IMR-90 (cell line): ENCODE data around the gene GABRB2. TPM values are rescaled to one million over a fixed set of nuclear protein-coding genes. Genes with fewer than 3 reads are reported as not detected.

Experiments used
- ATAC-seq: fragments of 200-7000 bp; cut with Tn5 transposase; 2 replicates; pipeline ENCODE4 v1.9.1; 2020; ENCODE audit warnings: low read depth, mild to moderate bottlenecking, moderate library complexity
- BruUV-seq: library from RNA; stranded (reverse); fragments of 400-500 nt; replicated peaks from 2 replicates; lab custom pipeline; 2021; lab: Mats Ljungman, UMichigan
- CTCF ChIA-PET: fragments of 300-600 bp; formaldehyde crosslinking; extraction: SDS; loops from one replicate; lab custom pipeline; 2021; ENCODE audit warnings: antibody characterized with exemption; lab: Yijun Ruan, JAX
- POLR2A ChIA-PET: fragments of 300-600 bp; sonication (Branson Sonifier 250); formaldehyde crosslinking; loops from one replicate; lab custom pipeline; 2022; ENCODE audit warnings: antibody characterized with exemption; ENCODE audit not compliant: unreplicated experiment; lab: Charles Lee
- DNase-seq: peaks from one replicate; pipeline ENCODE4 v3.0.0; 2013
- H2AFZ ChIP-seq: replicated peaks from 2 replicates; pipeline ENCODE3; 2013; ENCODE audit warnings: low read length, mild to moderate bottlenecking; ENCODE audit not compliant: poor library complexity
- H2AK5ac ChIP-seq: 2 replicates; pipeline ENCODE4 v1.6.1; 2013; ENCODE audit warnings: low read depth, low read length, inconsistent platforms
- H2AK9ac ChIP-seq: replicated peaks from 2 replicates; pipeline ENCODE3; 2013; ENCODE audit warnings: mild to moderate bottlenecking, low read depth, low read length, moderate library complexity; ENCODE audit not compliant: poor library complexity
- H2BK120ac ChIP-seq: 2 replicates; pipeline ENCODE4 v1.6.1; 2013; ENCODE audit warnings: low read depth, low read length, inconsistent platforms
- H2BK15ac ChIP-seq: 3 replicates; pipeline ENCODE4 v1.6.1; 2013; ENCODE audit warnings: low read depth, low read length, inconsistent platforms
- H2BK20ac ChIP-seq: 2 replicates; pipeline ENCODE4 v1.6.1; 2013; ENCODE audit warnings: low read depth, mild to moderate bottlenecking, inconsistent platforms, low read length, moderate library complexity
- H2BK5ac ChIP-seq: 2 replicates; pipeline ENCODE4 v1.6.1; 2013; ENCODE audit warnings: mild to moderate bottlenecking, low read depth, low read length, inconsistent platforms; ENCODE audit not compliant: poor library complexity, severe bottlenecking
- H3K14ac ChIP-seq: replicated peaks from 2 replicates; pipeline ENCODE4 v1.6.1; 2013; ENCODE audit warnings: low read depth, low read length, inconsistent platforms
- H3K18ac ChIP-seq: 2 replicates; pipeline ENCODE4 v1.6.1; 2013; ENCODE audit warnings: low read depth, low read length, control low read depth
- H3K23ac ChIP-seq: 2 replicates; pipeline ENCODE4 v1.6.1; 2013; ENCODE audit warnings: low read depth, low read length, inconsistent platforms
- H3K27ac ChIP-seq: 2 replicates; pipeline ENCODE4 v1.5.1; 2013; ENCODE audit warnings: mild to moderate bottlenecking, control low read depth, low read length; ENCODE audit not compliant: insufficient read depth
- H3K27me3 ChIP-seq: 2 replicates; pipeline ENCODE4 v1.6.1; 2013; ENCODE audit warnings: low read length; ENCODE audit not compliant: control insufficient read depth, insufficient read depth
- H3K36me3 ChIP-seq: 2 replicates; pipeline ENCODE4 v1.6.1; 2013; ENCODE audit warnings: low read length, mixed read lengths; ENCODE audit not compliant: control insufficient read depth, insufficient read depth
- H3K4ac ChIP-seq: 2 replicates; pipeline ENCODE4 v1.6.1; 2013; ENCODE audit warnings: low read depth, low read length, inconsistent platforms
- H3K4me1 ChIP-seq: 2 replicates; pipeline ENCODE4 v1.6.1; 2013; ENCODE audit warnings: low read length, mixed read lengths; ENCODE audit not compliant: control insufficient read depth, insufficient read depth
- H3K4me2 ChIP-seq: 2 replicates; pipeline ENCODE4 v1.6.1; 2013; ENCODE audit warnings: low read depth, mild to moderate bottlenecking, control low read depth, low read length, moderate library complexity
- H3K4me3 ChIP-seq: 2 replicates; pipeline ENCODE4 v1.5.1; 2013; ENCODE audit warnings: low read depth, mild to moderate bottlenecking, control low read depth, low read length, moderate library complexity; ENCODE audit not compliant: insufficient read depth
- H3K56ac ChIP-seq: 2 replicates; pipeline ENCODE4 v1.6.1; 2013; ENCODE audit warnings: low read length, inconsistent platforms; ENCODE audit not compliant: insufficient read depth; ENCODE audit errors: extremely low read depth
- H3K79me1 ChIP-seq, 2 experiments: 2 replicates each; pipeline ENCODE4 v1.6.1; 2013; ENCODE audit warnings: low read length in 2 of 2, inconsistent platforms in 1 of 2, low read depth in 1 of 2
- H3K9ac ChIP-seq: 2 replicates; pipeline ENCODE4 v1.6.1; 2013; ENCODE audit warnings: low read depth, low read length, control low read depth
- H3K9me1 ChIP-seq: 2 replicates; pipeline ENCODE4 v1.6.1; 2013; ENCODE audit warnings: low read length, inconsistent platforms; ENCODE audit not compliant: insufficient read depth
- H3K9me3 ChIP-seq: 2 replicates; pipeline ENCODE4 v1.6.1; 2013; ENCODE audit warnings: low read length; ENCODE audit not compliant: control insufficient read depth, insufficient read depth
- H4K20me1 ChIP-seq: 2 replicates; pipeline ENCODE4 v1.6.1; 2013; ENCODE audit warnings: low read length, inconsistent platforms; ENCODE audit not compliant: insufficient read depth
- H4K5ac ChIP-seq: 2 replicates; pipeline ENCODE4 v1.6.1; 2013; ENCODE audit warnings: mild to moderate bottlenecking, low read depth, low read length, control low read depth
- H4K8ac ChIP-seq, 2 experiments: 2 replicates each; pipeline ENCODE4 v1.6.1; 2013; ENCODE audit warnings: low read depth in 2 of 2, low read length in 2 of 2, control low read depth in 1 of 2, inconsistent platforms in 1 of 2
- H4K91ac ChIP-seq: 2 replicates; pipeline ENCODE4 v1.6.1; 2013; ENCODE audit warnings: low read depth, low read length, inconsistent platforms; ENCODE audit not compliant: insufficient read depth
- CHD1 ChIP-seq: IDR thresholded peaks from 2 replicates; pipeline ENCODE4 v1.6.1; 2012; ENCODE audit warnings: low read depth, low read length, improper control_type of control experiment
- MXI1 ChIP-seq: IDR thresholded peaks from 2 replicates; pipeline ENCODE4 v1.6.1; 2012; ENCODE audit warnings: low read depth, mild to moderate bottlenecking, low read length, moderate library complexity, borderline replicate concordance
- POLR2A ChIP-seq: IDR thresholded peaks from 2 replicates; pipeline ENCODE4 v1.6.1; 2012; ENCODE audit warnings: mild to moderate bottlenecking, low read depth, low read length
- RFX5 ChIP-seq: IDR thresholded peaks from 2 replicates; pipeline ENCODE4 v1.8.0; 2012; ENCODE audit warnings: low read depth, mild to moderate bottlenecking, low read length, moderate library complexity
- SMC3 ChIP-seq: fragments of 150-350 bp; IDR thresholded peaks from 2 replicates; pipeline ENCODE4 v1.6.1; 2016; ENCODE audit warnings: low read depth, mild to moderate bottlenecking, antibody characterized with exemption, low read length, moderate library complexity
- WGBS, 2 experiments: methylation state at CpG; one replicate each; pipeline versions ENCODE4 v1.1.5 to v1.1.7; 2013; ENCODE audit warnings: missing lambda C conversion rate in 2 of 2; ENCODE audit not compliant: insufficient read length in 1 of 2; ENCODE audit errors: extremely low coverage in 2 of 2; 5-methylcytosine and 5-hydroxymethylcytosine counted together
- dilution Hi-C: fragments of 300-500 bp; cut with HindIII; formaldehyde crosslinking; loops from one replicate; pipeline ENCODE4 v1.14.3; 2018; ENCODE audit warnings: low sequenced_read_pairs; ENCODE audit not compliant: unreplicated experiment
- in situ Hi-C: fragments of 300-500 bp; cut with MboI; formaldehyde crosslinking; loops from 3 replicates; pipeline ENCODE4 v1.14.3; 2019; ENCODE audit warnings: low sequenced_read_pairs, inconsistent platforms, mixed read lengths
- intact Hi-C: fragments of 100-400 bp; cut with micrococcal nuclease; formaldehyde crosslinking; loops from 2 replicates; pipeline ENCODE4 v1.10.0; 2022
- polyA plus RNA-seq, 3 experiments: library from polyadenylated mRNA; depleted of rRNA; stranded (reverse); fragments of >200 nt; gene quantifications; 2 replicates each; pipeline ENCODE4 v1.2.3, GENCODE V29; 2012; ENCODE audit warnings: low replicate concordance in 1 of 3
- total RNA-seq: library from RNA; depleted of rRNA; stranded (reverse); fragments of >200 nt; gene quantifications from 2 replicates; pipeline ENCODE4 v1.2.3, GENCODE V29; 2012
- TF ChIP-seq, protein P1 (sequence below): fragments of 150-350 bp; IDR thresholded peaks from 2 replicates; pipeline ENCODE4 v1.6.1; 2017; ENCODE audit warnings: mild to moderate bottlenecking, antibody characterized with exemption, low read length, low read depth

The GABRB2 gene
- total and polyA plus RNA-seq, 2 of the 4 experiments (the other 2 are of a cell fraction) = not detected

DNA sequence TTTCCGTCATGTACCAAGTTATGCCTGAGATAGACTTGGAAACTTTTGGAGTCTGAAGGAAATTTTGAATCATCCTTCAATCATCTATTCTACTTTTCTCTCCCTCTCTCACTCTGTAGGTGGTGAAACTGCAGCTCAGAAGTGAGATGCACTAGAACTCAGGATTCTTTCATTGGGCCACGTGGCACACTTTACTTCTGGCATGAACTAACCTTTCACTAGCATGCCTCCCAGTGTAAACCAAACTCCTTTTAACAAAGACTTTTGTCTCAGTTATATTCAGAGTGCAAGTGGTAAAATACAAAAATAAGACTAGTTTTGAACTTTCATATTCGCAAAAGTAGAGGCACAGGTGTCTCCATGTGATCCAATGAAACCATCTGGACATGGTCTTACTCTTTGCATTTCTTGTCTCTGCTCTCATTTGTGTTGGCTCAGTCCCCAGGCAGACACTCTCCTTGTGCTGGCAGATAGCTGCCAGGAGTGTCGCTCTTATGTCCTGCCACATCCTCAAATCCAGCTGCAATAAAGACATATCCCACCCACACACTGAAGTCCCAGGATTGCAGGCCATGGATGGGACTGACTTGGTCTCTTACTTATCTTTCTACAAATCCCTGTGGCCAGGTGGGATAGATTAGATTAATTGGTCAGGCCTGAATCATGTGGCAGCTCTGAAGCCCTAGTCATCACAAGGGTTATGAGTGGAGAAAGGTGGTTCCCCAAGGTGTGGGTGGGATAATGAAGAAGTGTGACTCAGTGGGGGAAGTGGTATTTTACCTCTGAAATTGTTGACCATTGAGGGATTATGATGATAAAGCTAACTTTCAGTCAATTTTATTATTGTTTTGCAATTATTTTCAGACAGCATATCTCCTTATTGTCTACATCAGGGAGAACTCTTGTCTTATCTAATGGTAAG lies 267.5 kb downstream of the GABRB2 start:
- no peaks in the 10 kb centered on the region for H3K4me1 ChIP-seq
- H4K5ac ChIP-seq = no peak overlapping the region
- no peak overlapping the region for H3K18ac ChIP-seq
- TF ChIP-seq SMC3 (no peak), RFX5 (no peak), MXI1 (no peak), POLR2A (no peak), CHD1 (no peak)
- TF ChIP-seq, protein P1, sequence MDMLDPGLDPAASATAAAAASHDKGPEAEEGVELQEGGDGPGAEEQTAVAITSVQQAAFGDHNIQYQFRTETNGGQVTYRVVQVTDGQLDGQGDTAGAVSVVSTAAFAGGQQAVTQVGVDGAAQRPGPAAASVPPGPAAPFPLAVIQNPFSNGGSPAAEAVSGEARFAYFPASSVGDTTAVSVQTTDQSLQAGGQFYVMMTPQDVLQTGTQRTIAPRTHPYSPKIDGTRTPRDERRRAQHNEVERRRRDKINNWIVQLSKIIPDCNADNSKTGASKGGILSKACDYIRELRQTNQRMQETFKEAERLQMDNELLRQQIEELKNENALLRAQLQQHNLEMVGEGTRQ = no peak
- ChIA-PET CTCF (no interaction called here), POLR2A (no interaction called here)
- H3K9ac ChIP-seq = no peak overlapping the region
- intact Hi-C loops (no loop called here), dilution Hi-C loops (no loop called here), in situ Hi-C loops (no loop called here)
- H3K27me3 ChIP-seq = no peaks in the 10 kb centered on the region
- no peak overlapping the region for H3K4me2 ChIP-seq
- H3K4ac ChIP-seq = no peak overlapping the region
- 29% methylated on average over 1 of the region's 4 CpGs; no CpG with 5 or more reads in 1 of the 2 experiments for WGBS, 2 experiments
- H2BK120ac ChIP-seq = no peak overlapping the region
- no peak for ATAC-seq
- peak overlapping the region; percentile 47 for H2AK9ac ChIP-seq
- H3K79me1 ChIP-seq = no peaks in the 10 kb centered on the region
- no peak overlapping the region for H3K4me3 ChIP-seq
- no peak overlapping the region for H2BK20ac ChIP-seq
- no peak overlapping the region for H2BK5ac ChIP-seq
- no peak overlapping the region for H3K14ac ChIP-seq
- no peak overlapping the region for H3K27ac ChIP-seq
- H4K91ac ChIP-seq = no peak overlapping the region
- H3K9me1 ChIP-seq = no peaks in the 10 kb centered on the region
- no peak overlapping the region for H2AFZ ChIP-seq
- H2AK5ac ChIP-seq = no peak overlapping the region
- no peak overlapping the region for H3K23ac ChIP-seq
- no peak overlapping the region for H4K8ac ChIP-seq
- no peaks in the 10 kb centered on the region for H4K20me1 ChIP-seq
- no peaks in the 10 kb centered on the region for H3K36me3 ChIP-seq
- no TSS peak for BruUV-seq
- DNase-seq = no peak
- H2BK15ac ChIP-seq = no peak overlapping the region
- peaks cover 14% of the 10 kb centered on the region for H3K9me3 ChIP-seq
- no peak overlapping the region for H3K56ac ChIP-seq
